K562 (cell line): ENCODE data around the gene WASF2. TPM values are rescaled to one million over a fixed set of nuclear protein-coding genes. Genes with fewer than 3 reads are reported as not detected.
A peak's percentile ranks its signal among the peaks of the same experiment; 100 is the strongest.

Experiments used
- BDP1 ChIP-seq: IDR thresholded peaks from 3 replicates; pipeline ENCODE4 v1.6.1; 2011; ENCODE audit not compliant: insufficient read length, insufficient read depth
- BHLHE40 ChIP-seq: IDR thresholded peaks from 2 replicates; pipeline ENCODE4 v1.6.1; 2011; ENCODE audit warnings: low read length, improper control_type of control experiment
- CTBP1 ChIP-seq: fragments of 450-650 bp; IDR thresholded peaks from 2 replicates; pipeline ENCODE4 v1.6.1; 2016; ENCODE audit warnings: borderline replicate concordance
- CTCFL ChIP-seq: IDR thresholded peaks from 2 replicates; pipeline ENCODE4 v1.6.1; 2011; ENCODE audit warnings: borderline replicate concordance, low read depth, mild to moderate bottlenecking, moderate library complexity, low read length; ENCODE audit not compliant: insufficient read depth, poor library complexity, severe bottlenecking
- FOXJ2 ChIP-seq: fragments of 200-800 bp; sonication (Bioruptor generic); IDR thresholded peaks from 2 replicates; pipeline ENCODE4 v1.6.1; 2016; ENCODE audit warnings: missing genetic modification characterization, missing compliant biosample characterization
- FOXO4 ChIP-seq: fragments of 450-650 bp; formaldehyde crosslinking; IDR thresholded peaks from 2 replicates; pipeline ENCODE4 v1.4.0; 2020; ENCODE audit warnings: mild to moderate bottlenecking, moderate library complexity
- FUS ChIP-seq: fragments of 200-400 bp; formaldehyde crosslinking; optimal IDR thresholded peaks from 2 replicates; pipeline ENCODE3; 2017; ENCODE audit warnings: low read depth, low read length
- GABPB1 ChIP-seq: sonication (generic); formaldehyde crosslinking; IDR thresholded peaks from 2 replicates; pipeline ENCODE4 v1.8.0; 2022; ENCODE audit warnings: mild to moderate bottlenecking, missing genetic modification reagents
- HNRNPK ChIP-seq: fragments of 200-400 bp; formaldehyde crosslinking; IDR thresholded peaks from one replicate; pipeline ENCODE4 v1.6.1; 2018; ENCODE audit warnings: mild to moderate bottlenecking, low read depth, low read length; ENCODE audit not compliant: poor library complexity, severe bottlenecking
- LEF1 ChIP-seq: fragments of 450-650 bp; IDR thresholded peaks from 2 replicates; pipeline ENCODE4 v1.6.1; 2016; ENCODE audit warnings: mild to moderate bottlenecking
- MAFG ChIP-seq: fragments of 450-650 bp; conservative IDR thresholded peaks from 2 replicates; pipeline ENCODE4 v1.6.1; 2016; ENCODE audit warnings: missing genetic modification characterization, missing compliant biosample characterization
- MTA2 ChIP-seq: fragments of 450-650 bp; IDR thresholded peaks from 2 replicates; pipeline ENCODE4 v1.6.1; 2016; ENCODE audit warnings: low read depth
- PPARD ChIP-seq: fragments of 250-450 bp; sonication (Bioruptor Pico); IDR thresholded peaks from 2 replicates; pipeline ENCODE4 v1.8.0; 2022; ENCODE audit warnings: inconsistent platforms, mild to moderate bottlenecking, moderate library complexity
- SLC30A9 ChIP-seq: fragments of 250-450 bp; sonication (Bioruptor Pico); IDR thresholded peaks from 2 replicates; pipeline ENCODE4 v1.8.0; 2022; ENCODE audit warnings: mild to moderate bottlenecking, moderate library complexity
- SNIP1 ChIP-seq: fragments of 450-650 bp; IDR thresholded peaks from 2 replicates; pipeline ENCODE4 v1.7.1; 2017; ENCODE audit warnings: low read depth, mild to moderate bottlenecking
- TSC22D4 ChIP-seq: fragments of 450-650 bp; IDR thresholded peaks from 2 replicates; pipeline ENCODE4 v1.6.1; 2016; ENCODE audit warnings: missing genetic modification characterization, missing biosample characterization, control low read depth
- ZFP30 ChIP-seq: fragments of 250-450 bp; sonication (Bioruptor Pico); IDR thresholded peaks from 2 replicates; pipeline ENCODE4 v1.8.0; 2022; ENCODE audit warnings: moderate library complexity, mild to moderate bottlenecking, inconsistent platforms, borderline replicate concordance
- ZKSCAN8 ChIP-seq: fragments of 200-800 bp; sonication (Bioruptor generic); IDR thresholded peaks from 2 replicates; pipeline ENCODE4 v1.6.1; 2016; ENCODE audit warnings: missing genetic modification characterization, missing compliant biosample characterization
- ZNF212 ChIP-seq: fragments of 450-650 bp; formaldehyde crosslinking; IDR thresholded peaks from 2 replicates; pipeline ENCODE4 v1.4.0; 2020; ENCODE audit warnings: mild to moderate bottlenecking
- ZNF263 ChIP-seq: sonication (generic); formaldehyde crosslinking; IDR thresholded peaks from 2 replicates; pipeline ENCODE4 v1.8.0; 2022; ENCODE audit warnings: mild to moderate bottlenecking, missing genetic modification reagents, borderline replicate concordance
- ZNF274 ChIP-seq: IDR thresholded peaks from 2 replicates; pipeline ENCODE4 v1.6.1; 2011; ENCODE audit warnings: low read depth, mild to moderate bottlenecking, low read length, moderate library complexity, borderline replicate concordance
- ZNF316 ChIP-seq: fragments of 450-650 bp; IDR thresholded peaks from 2 replicates; pipeline ENCODE4 v1.6.1; 2016
- ZNF592 ChIP-seq: fragments of 450-650 bp; IDR thresholded peaks from 2 replicates; pipeline ENCODE4 v1.6.1; 2017; ENCODE audit warnings: antibody characterized with exemption, mild to moderate bottlenecking
- polyA plus RNA-seq, 8 experiments: library from polyadenylated mRNA; depleted of rRNA in 4 of 8; stranded (reverse) in 5 of 8; unstranded in 3 of 8; fragments of >200 nt; fragmentation: Nextera tagmentation in 2 of 8; fragmentation: Illumina TruSeq in 1 of 8; extraction: Ambion mirVana in 2 of 8; extraction: Trizol in 1 of 8; gene quantifications; 2 replicates each; pipeline versions ENCODE4 v1.2.1 to v1.2.3, GENCODE V29; 2011 to 2014; ENCODE audit warnings: inconsistent platforms in 1 of 8, missing spikeins in 1 of 8
- total RNA-seq, 7 experiments: library from RNA; depleted of rRNA in 6 of 7; stranded (reverse); fragments of >200 nt in 6 of 7; fragmentation: Illumina TruSeq in 2 of 7; extraction: Trizol in 2 of 7; gene quantifications; 2 replicates each; pipeline versions ENCODE4 v1.2.1 to v1.2.3, GENCODE V29; 2011 to 2021; ENCODE audit warnings: low replicate concordance in 1 of 7

Gene WASF2
- total and polyA plus RNA-seq, 9 of the 15 experiments (the other 6 are each of a cell fraction or from before 2014, with no cell fraction given) = 8.2 to 163 (median 31.2) TPM

GRCh38 chr1:27507960-27508665 is 18.1 kb upstream of the WASF2 start (continued):
- TF ChIP-seq ZNF592 = peak; percentile 70
- no peak for TF ChIP-seq LEF1
- TF ChIP-seq SNIP1 = no peak
- no peak for TF ChIP-seq BHLHE40
- TF ChIP-seq ZNF212 (CRISPR knock-in tag) = no peak
- no peak for TF ChIP-seq ZKSCAN8 (CRISPR knock-in tag)
- no peak for TF ChIP-seq SLC30A9 (CRISPR knock-in tag)
- peak; percentile 57; the same call in 1 of the 2 replicates for TF ChIP-seq GABPB1 (CRISPR knock-in tag)
- TF ChIP-seq FUS = no peak
- TF ChIP-seq TSC22D4 (tag) = no peak
- no peak for TF ChIP-seq MTA2
- TF ChIP-seq BDP1 = no peak
- TF ChIP-seq MAFG (tag) = peak; percentile 80
- TF ChIP-seq ZNF316 = peak; percentile 83
- TF ChIP-seq ZFP30 (CRISPR knock-in tag) = no peak
- TF ChIP-seq CTBP1 = 0 out of 2 replicates have a peak, but pooled peaks have one; percentile 24
- TF ChIP-seq FOXO4 (CRISPR knock-in tag) = no peak
- peak; percentile 48; the same call in 1 of the 2 replicates for TF ChIP-seq ZNF263 (CRISPR knock-in tag)
- TF ChIP-seq ZNF274 = no peak
- no peak for TF ChIP-seq PPARD (CRISPR knock-in tag)
- no peak for TF ChIP-seq HNRNPK
- TF ChIP-seq FOXJ2 = no peak
- TF ChIP-seq CTCFL = no peak
